ENCODE measurements around the gene TTLL5. TPM values are rescaled to one million over a fixed set of nuclear protein-coding genes. Genes with fewer than 3 reads are reported as not detected.
A peak's percentile ranks its signal among the peaks of the same experiment; 100 is the strongest.

The TTLL5 gene
- total RNA-seq, 3 donors from 2014 or later, result 21.9 to 66.6 (median 35.7) TPM

DNA sequence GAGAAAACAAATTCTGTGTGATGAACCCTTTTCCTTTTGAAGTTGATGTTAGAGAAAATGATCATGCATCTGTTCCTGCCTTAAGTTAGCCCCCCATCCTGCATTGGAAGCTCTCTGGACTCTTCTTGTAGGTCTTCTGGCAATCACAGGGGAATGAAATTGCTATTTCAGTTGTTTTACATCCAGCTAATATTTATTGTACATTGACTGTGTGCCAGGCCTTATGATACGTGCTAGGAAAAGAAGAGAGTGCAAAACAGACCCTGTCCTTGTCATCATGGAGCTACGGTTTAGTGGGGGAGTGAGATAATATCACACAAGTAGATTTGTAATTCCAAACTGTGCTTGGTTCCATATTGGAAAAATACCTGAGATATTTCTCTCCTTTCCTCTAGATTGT lies 202.2 kb downstream of the TTLL5 start:
- Histone ChIP-seq H3K27me3 (no peaks in the 10 kb centered on the region), H3K36me3 (no peaks in the 10 kb centered on the region), H3K4me1 (peaks cover 0 to 6% of the 10 kb centered on the region in 2 donors), H3K9me3 (no peaks in the 10 kb centered on the region), H3K4me3 (no peak overlapping the region), H3K27ac (no peak overlapping the region)
- TF ChIP-seq POLR2AphosphoS5 (IDR thresholded peaks at IDR 0.05), result no peak
- TF ChIP-seq, protein P1, sequence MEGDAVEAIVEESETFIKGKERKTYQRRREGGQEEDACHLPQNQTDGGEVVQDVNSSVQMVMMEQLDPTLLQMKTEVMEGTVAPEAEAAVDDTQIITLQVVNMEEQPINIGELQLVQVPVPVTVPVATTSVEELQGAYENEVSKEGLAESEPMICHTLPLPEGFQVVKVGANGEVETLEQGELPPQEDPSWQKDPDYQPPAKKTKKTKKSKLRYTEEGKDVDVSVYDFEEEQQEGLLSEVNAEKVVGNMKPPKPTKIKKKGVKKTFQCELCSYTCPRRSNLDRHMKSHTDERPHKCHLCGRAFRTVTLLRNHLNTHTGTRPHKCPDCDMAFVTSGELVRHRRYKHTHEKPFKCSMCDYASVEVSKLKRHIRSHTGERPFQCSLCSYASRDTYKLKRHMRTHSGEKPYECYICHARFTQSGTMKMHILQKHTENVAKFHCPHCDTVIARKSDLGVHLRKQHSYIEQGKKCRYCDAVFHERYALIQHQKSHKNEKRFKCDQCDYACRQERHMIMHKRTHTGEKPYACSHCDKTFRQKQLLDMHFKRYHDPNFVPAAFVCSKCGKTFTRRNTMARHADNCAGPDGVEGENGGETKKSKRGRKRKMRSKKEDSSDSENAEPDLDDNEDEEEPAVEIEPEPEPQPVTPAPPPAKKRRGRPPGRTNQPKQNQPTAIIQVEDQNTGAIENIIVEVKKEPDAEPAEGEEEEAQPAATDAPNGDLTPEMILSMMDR (IDR thresholded peaks at IDR 0.05), result no peak
- TF ChIP-seq POLR2A (IDR thresholded peaks at IDR 0.05), result no peak
- DNase-seq (ENCODE audit: low spot score in 2 of 2), result no peak
- intact Hi-C loops (cut with DNase I; ENCODE audit: low total_unique reads), result no loop called here

DNA sequence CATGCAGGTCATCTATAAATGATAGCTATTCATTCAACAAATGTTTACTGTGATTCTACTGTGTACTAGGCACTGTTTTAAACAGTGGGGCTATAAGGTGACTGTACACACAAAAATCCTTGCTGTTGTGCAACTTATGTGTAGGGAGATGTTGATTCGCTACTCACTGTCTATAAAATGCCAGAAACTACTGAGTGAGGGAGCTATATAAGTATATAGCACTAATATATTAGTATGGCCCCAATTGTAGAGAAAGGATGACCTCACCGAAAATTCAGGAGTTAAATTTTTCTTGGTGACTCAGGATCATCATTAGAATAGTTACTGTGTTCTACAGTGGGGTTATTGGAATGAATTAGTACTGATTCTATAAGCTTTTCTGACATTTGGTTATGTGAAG lies 203.3 kb downstream of the TTLL5 start:
- no peaks in the 10 kb centered on the region for H3K36me3 ChIP-seq
- intact Hi-C loops (cut with DNase I; ENCODE audit: low total_unique reads), result no loop called here
- no peaks in the 10 kb centered on the region for H3K27me3 ChIP-seq
- H3K4me1 ChIP-seq, result peaks cover 0 to 14% of the 10 kb centered on the region in 2 donors
- H3K27ac ChIP-seq, result no peak overlapping the region
- no peaks in the 10 kb centered on the region for H3K9me3 ChIP-seq
- TF ChIP-seq, protein P1 (IDR thresholded peaks at IDR 0.05), result no peak
- TF ChIP-seq POLR2A (IDR thresholded peaks at IDR 0.05) (no peak), POLR2AphosphoS5 (IDR thresholded peaks at IDR 0.05) (no peak)
- no peak overlapping the region for H3K4me3 ChIP-seq
- DNase-seq (ENCODE audit: low spot score in 2 of 2), result no peak

DNA sequence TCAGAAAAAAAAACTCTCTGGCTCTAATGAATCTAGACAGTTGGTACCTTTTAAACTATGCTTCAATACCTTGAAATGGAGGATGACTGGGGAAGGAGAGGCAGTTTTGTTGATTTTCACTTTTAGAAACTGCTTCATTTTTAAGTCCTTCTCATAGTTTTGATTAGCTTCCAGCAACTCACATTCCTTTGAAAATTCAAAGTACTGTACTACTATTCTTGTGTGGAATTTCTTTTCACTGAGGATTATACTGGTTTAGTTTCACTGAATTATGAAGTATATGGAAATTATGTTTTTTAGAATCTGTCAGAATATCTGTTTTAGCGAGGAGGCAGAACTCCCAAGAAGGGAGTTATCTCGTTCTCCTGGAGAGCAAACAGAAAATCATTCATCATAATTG lies 204.5 kb downstream of the TTLL5 start:
- Histone ChIP-seq H3K4me3 (no peak overlapping the region), H3K27ac (no peak overlapping the region), H3K27me3 (no peaks in the 10 kb centered on the region), H3K9me3 (no peaks in the 10 kb centered on the region), H3K36me3 (no peaks in the 10 kb centered on the region), H3K4me1 (peaks cover 0 to 15% of the 10 kb centered on the region in 2 donors)
- no peak for DNase-seq (ENCODE audit: low spot score in 2 of 2)
- TF ChIP-seq POLR2AphosphoS5 (IDR thresholded peaks at IDR 0.05) (no peak), POLR2A (IDR thresholded peaks at IDR 0.05) (no peak)
- TF ChIP-seq, protein P1 (IDR thresholded peaks at IDR 0.05), result no peak
- intact Hi-C loops (cut with DNase I; ENCODE audit: low total_unique reads), result no loop called here

DNA sequence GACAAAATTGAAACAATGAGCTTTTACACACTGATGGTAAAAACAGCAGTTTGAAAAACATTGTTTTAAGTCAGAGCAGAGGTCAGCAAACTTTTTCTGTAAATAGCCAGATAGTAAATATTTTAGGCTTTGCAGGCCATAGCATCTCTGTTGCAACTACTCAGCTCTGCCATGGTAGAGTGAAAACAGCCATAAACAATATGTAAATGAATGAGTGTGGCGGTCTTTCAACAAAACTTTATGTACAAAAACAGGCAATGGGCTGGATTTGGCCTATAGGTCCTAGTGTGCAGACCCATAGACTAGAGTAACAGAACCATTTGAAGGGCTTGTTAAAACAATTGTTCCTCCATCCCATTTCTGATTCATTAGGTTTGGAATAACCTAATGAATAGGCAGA lies 205.9 kb downstream of the TTLL5 start:
- no peak for DNase-seq (ENCODE audit: low spot score in 2 of 2)
- H3K4me1 ChIP-seq, result peaks cover 0 to 15% of the 10 kb centered on the region in 2 donors
- no peaks in the 10 kb centered on the region for H3K27me3 ChIP-seq
- no peaks in the 10 kb centered on the region for H3K9me3 ChIP-seq
- H3K4me3 ChIP-seq, result no peak overlapping the region
- H3K36me3 ChIP-seq, result no peaks in the 10 kb centered on the region
- TF ChIP-seq POLR2AphosphoS5 (IDR thresholded peaks at IDR 0.05) (no peak), POLR2A (IDR thresholded peaks at IDR 0.05) (no peak)
- TF ChIP-seq, protein P1 (IDR thresholded peaks at IDR 0.05), result no peak
- peak overlapping the region in 1 of 2 donors; percentile 81 for H3K27ac ChIP-seq
- intact Hi-C loops (cut with DNase I; ENCODE audit: low total_unique reads), result no loop called here

DNA sequence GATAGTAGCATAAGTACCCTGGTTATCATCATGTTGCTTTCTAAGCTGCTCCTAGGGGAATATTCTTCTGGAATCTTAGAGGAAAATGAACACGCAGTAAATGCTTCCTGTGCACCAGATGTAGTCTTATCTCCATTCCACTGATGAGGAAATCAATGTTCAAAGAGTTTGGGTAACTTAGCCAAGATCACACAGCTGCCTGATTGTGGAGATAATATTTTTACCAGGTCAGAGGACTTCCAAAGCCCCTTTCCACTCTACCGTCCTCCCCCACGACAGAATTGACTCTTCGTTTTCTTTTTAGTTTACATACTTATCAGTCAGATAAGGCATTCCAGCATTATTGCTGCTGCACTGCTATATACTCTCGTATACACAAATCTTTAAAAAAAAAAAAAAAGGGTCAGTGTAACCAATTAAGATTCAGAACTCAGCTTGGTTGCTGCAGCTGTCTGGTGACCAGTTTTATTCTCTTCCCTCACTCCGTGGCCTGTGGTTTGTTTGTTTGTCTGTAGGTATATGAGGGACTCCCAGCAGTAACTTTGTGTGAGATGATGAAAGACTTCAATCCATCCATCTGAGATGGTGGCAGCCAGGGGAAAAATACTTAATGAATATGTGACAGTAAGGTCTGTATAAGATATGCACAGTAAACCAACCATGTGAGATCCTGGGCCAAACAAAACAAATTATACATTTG lies 210.3 kb downstream of the TTLL5 start:
- H3K27me3 ChIP-seq, result no peaks in the 10 kb centered on the region
- DNase-seq (ENCODE audit: low spot score in 2 of 2), result no peak
- no peak overlapping the region for H3K27ac ChIP-seq
- H3K4me3 ChIP-seq, result no peak overlapping the region
- intact Hi-C loops (cut with DNase I; ENCODE audit: low total_unique reads), result no loop called here
- H3K36me3 ChIP-seq, result no peaks in the 10 kb centered on the region
- H3K9me3 ChIP-seq, result no peaks in the 10 kb centered on the region
- TF ChIP-seq, protein P1 (IDR thresholded peaks at IDR 0.05), result no peak
- TF ChIP-seq POLR2AphosphoS5 (IDR thresholded peaks at IDR 0.05), result no peak
- no peak for TF ChIP-seq POLR2A (IDR thresholded peaks at IDR 0.05)
- H3K4me1 ChIP-seq, result peaks cover 0 to 15% of the 10 kb centered on the region in 2 donors
